MCF 10A (cell line): Measurements from ENCODE around the gene EME2. TPM values are rescaled to one million over a fixed set of nuclear protein-coding genes. Genes with fewer than 3 reads are reported as not detected.
"Not testable (repeated sequence)": the region's sequence is repeated elsewhere in the genome, so short reads cannot be mapped to it uniquely, and the experiment has no call there.

Experiments
- BruUV-seq: library from RNA; stranded (reverse); fragments of 400-500 nt; replicated peaks from 2 replicates; lab custom pipeline; 2021; lab: Mats Ljungman, UMichigan
- CTCF ChIA-PET: fragments of 300-600 bp; sonication (Branson Sonifier 250); formaldehyde crosslinking; extraction: SDS; loops from one replicate; lab custom pipeline; 2021; ENCODE audit warnings: antibody characterized with exemption, inconsistent platforms; lab: Yijun Ruan, JAX
- POLR2A ChIA-PET: fragments of 300-600, 350-650 bp; sonication (Branson Sonifier 250); formaldehyde crosslinking; extraction: SDS; loops from one replicate; lab custom pipeline; 2020; ENCODE audit warnings: antibody characterized with exemption, inconsistent platforms; lab: Yijun Ruan, JAX
- DNase-seq: peaks from one replicate; pipeline ENCODE4 v3.0.0-alpha.2; 2018; ENCODE audit not compliant: unreplicated experiment
- H3K27ac Mint-ChIP-seq: one replicate; pipeline ENCODE4 v1.8.0; 2022; ENCODE audit warnings: mild to moderate bottlenecking, low read depth, mixed read lengths; ENCODE audit not compliant: unreplicated experiment
- H3K27me3 Mint-ChIP-seq: one replicate; pipeline ENCODE4 v1.8.0; 2022; ENCODE audit warnings: mixed read lengths; ENCODE audit not compliant: insufficient read depth, unreplicated experiment
- H3K36me3 Mint-ChIP-seq: one replicate; pipeline ENCODE4 v1.8.0; 2022; ENCODE audit warnings: mild to moderate bottlenecking, moderate library complexity, mixed read lengths; ENCODE audit not compliant: insufficient read depth, unreplicated experiment
- H3K4me1 Mint-ChIP-seq: one replicate; pipeline ENCODE4 v1.8.0; 2022; ENCODE audit warnings: mixed read lengths; ENCODE audit not compliant: insufficient read depth, unreplicated experiment
- H3K4me3 Mint-ChIP-seq: one replicate; pipeline ENCODE4 v1.8.0; 2022; ENCODE audit warnings: mild to moderate bottlenecking, moderate library complexity, mixed read lengths; ENCODE audit not compliant: unreplicated experiment
- H3K9me3 Mint-ChIP-seq: one replicate; pipeline ENCODE4 v1.8.0; 2022; ENCODE audit warnings: mixed read lengths; ENCODE audit not compliant: unreplicated experiment
- intact Hi-C: fragments of 100-400 bp; cut with micrococcal nuclease; formaldehyde crosslinking; loops from 2 replicates; pipeline ENCODE4 v1.14.1; 2022
- total RNA-seq: library from RNA; stranded (reverse); gene quantifications from 2 replicates; pipeline ENCODE4 v1.2.3, GENCODE V29; 2022
- TF ChIP-seq, protein P1 (sequence below): fragments of 200-600 bp; IDR thresholded peaks from one replicate; pipeline ENCODE4 v1.8.0; 2022; ENCODE audit warnings: antibody characterized with exemption, mild to moderate bottlenecking; ENCODE audit not compliant: unreplicated experiment

EME2 gene
- total RNA-seq, 1 experiment from 2014 or later, result 20.6 TPM

DNA sequence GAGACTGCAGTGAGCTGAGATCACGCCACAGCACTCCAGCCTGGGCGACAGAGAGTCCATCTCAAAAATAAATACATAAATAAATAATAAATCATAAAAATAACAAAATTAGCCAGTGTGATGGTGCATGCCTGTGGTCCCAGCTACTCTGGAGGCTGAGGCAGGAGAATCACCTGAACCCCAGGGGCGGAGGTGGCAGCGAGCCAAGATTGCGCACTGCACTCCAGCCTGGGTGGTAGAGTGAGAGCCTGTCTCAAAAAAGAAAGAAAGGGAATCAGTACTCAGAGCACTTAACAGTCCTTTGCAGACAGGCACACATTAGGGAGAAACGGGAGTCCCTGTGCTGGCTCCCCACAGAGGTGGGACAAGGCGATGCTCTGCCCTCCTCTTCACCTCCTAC, 41.5 kb upstream of the EME2 start:
- Mint-ChIP-seq H3K36me3 (peaks cover 48% of the 10 kb centered on the region), H3K27ac (no peak overlapping the region), H3K4me3 (no peak overlapping the region), H3K27me3 (no peaks in the 10 kb centered on the region), H3K9me3 (no peaks in the 10 kb centered on the region), H3K4me1 (no peaks in the 10 kb centered on the region)
- CTCF ChIA-PET, result interaction anchor here (0.7 kb wide), 1 partner anchor 79 kb away, joined by 3 read pairs; no protein-coding TSS in a partner anchor
- no TSS peak for BruUV-seq
- DNase-seq, result no peak
- TF ChIP-seq, protein P1, sequence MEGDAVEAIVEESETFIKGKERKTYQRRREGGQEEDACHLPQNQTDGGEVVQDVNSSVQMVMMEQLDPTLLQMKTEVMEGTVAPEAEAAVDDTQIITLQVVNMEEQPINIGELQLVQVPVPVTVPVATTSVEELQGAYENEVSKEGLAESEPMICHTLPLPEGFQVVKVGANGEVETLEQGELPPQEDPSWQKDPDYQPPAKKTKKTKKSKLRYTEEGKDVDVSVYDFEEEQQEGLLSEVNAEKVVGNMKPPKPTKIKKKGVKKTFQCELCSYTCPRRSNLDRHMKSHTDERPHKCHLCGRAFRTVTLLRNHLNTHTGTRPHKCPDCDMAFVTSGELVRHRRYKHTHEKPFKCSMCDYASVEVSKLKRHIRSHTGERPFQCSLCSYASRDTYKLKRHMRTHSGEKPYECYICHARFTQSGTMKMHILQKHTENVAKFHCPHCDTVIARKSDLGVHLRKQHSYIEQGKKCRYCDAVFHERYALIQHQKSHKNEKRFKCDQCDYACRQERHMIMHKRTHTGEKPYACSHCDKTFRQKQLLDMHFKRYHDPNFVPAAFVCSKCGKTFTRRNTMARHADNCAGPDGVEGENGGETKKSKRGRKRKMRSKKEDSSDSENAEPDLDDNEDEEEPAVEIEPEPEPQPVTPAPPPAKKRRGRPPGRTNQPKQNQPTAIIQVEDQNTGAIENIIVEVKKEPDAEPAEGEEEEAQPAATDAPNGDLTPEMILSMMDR, result no peak
- intact Hi-C loops, result no loop called here
- POLR2A ChIA-PET, result interaction anchor here (0.6 to 1.0 kb wide), 2 partner anchors 13 to 51 kb away, joined by 3 read pairs; partner anchors contain the start of genes NUBP2 and SPSB3

DNA sequence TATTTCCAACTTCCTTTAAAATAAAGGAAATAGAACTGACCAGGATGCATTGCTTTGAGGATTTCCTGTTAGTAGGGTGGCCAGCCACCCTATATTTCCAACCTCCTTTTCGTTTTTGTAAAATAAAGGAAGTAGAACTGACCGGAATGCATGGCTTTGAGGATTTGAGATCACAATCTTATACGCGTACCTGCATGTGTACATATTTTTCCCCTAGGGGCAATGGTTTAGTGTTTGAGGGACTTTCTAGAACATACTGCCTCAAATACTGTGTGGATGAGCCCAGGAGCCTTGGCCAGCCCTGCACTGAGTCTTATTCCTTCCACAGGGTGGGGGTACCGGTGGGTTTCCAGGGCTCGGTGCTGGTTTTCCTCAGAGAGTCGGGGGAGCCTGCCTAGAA, 41.0 kb upstream of the EME2 start:
- Mint-ChIP-seq H3K4me3 (no peak overlapping the region), H3K9me3 (no peaks in the 10 kb centered on the region), H3K27ac (no peak overlapping the region), H3K4me1 (no peaks in the 10 kb centered on the region), H3K27me3 (no peaks in the 10 kb centered on the region), H3K36me3 (peaks cover 45% of the 10 kb centered on the region)
- BruUV-seq, result no TSS peak
- DNase-seq, result no peak
- ChIA-PET POLR2A (interaction anchor here (0.6 to 1.7 kb wide), 5 partner anchors 8 to 51 kb away, joined by 3 to 6 read pairs (median 5); partner anchors contain the start of genes NUBP2 and SPSB3), CTCF (interaction anchor here (1.3 to 2.2 kb wide), 2 partner anchors 15 to 39 kb away, joined by 3 to 6 read pairs; no protein-coding TSS in a partner anchor)
- TF ChIP-seq, protein P1, result no peak
- intact Hi-C loops, result no loop called here

DNA sequence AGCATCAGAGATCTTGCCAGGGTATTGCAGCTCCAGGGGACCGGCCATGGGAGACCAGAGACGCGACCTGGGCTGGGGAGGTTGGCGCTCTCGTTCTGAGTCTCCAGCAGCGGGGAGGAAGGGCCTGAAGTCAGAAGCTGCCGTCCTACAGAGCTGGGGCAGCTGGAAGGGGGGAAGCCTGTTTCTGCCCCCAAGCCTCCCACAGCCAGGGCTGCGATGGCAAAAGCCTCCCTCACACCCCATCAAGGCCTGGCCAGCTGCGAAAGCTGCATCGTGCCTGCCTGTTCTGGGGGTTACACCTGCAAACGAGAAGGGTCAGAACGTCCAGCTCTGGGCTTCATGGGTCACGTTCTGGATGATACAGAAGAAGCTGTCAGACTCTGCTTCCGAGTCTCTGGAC, 40.5 kb upstream of the EME2 start:
- no peak overlapping the region for H3K4me3 Mint-ChIP-seq
- POLR2A ChIA-PET, result interaction anchor here (0.6 to 1.7 kb wide), 6 partner anchors 9 to 302 kb away, joined by 3 to 6 read pairs (median 4); partner anchors contain the start of genes NUBP2 and SPSB3
- TF ChIP-seq, protein P1, result no peak
- no peaks in the 10 kb centered on the region for H3K4me1 Mint-ChIP-seq
- H3K9me3 Mint-ChIP-seq, result no peaks in the 10 kb centered on the region
- H3K27me3 Mint-ChIP-seq, result no peaks in the 10 kb centered on the region
- peaks cover 45% of the 10 kb centered on the region for H3K36me3 Mint-ChIP-seq
- H3K27ac Mint-ChIP-seq, result no peak overlapping the region
- DNase-seq, result no peak
- intact Hi-C loops, result no loop called here
- CTCF ChIA-PET, result interaction anchor here (1.3 to 2.2 kb wide), 2 partner anchors 14 to 40 kb away, joined by 3 to 6 read pairs; no protein-coding TSS in a partner anchor
- no TSS peak for BruUV-seq

DNA sequence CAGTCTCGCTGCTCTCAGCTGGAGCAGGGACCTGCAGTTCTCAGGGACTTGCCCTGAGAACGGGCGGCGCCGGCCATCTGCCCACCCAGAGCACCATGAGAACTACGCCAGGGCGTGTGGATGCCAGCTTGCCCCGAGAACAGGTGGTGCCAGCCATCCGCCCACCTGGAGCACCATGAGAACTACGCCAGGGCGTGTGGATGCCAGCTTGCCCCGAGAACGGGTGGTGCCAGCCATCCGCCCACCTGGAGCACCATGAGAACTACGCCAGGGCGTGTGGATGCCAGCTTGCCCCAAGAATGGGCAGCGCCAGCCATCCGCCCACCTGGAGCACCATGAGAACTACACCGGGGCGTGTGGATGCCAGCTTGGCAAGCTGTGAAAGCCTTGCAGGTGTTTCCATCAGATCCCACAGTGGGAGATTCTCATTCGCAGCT, 40.0 kb upstream of the EME2 start:
- DNase-seq, H3K4me3 Mint-ChIP-seq, H3K27me3 Mint-ChIP-seq, intact Hi-C loops, H3K27ac Mint-ChIP-seq, H3K4me1 Mint-ChIP-seq, H3K9me3 Mint-ChIP-seq, BruUV-seq: not testable (repeated sequence)
- ChIA-PET CTCF (interaction anchor here (0.5 to 2.2 kb wide), 4 partner anchors 8 to 41 kb away, joined by 3 to 6 read pairs (median 4); no protein-coding TSS in a partner anchor), POLR2A (interaction anchor here (0.7 to 1.7 kb wide), 5 partner anchors 9 to 303 kb away, joined by 3 to 6 read pairs (median 5); no protein-coding TSS in a partner anchor)
- H3K36me3 Mint-ChIP-seq, result peaks cover 45% of the 10 kb centered on the region
